Panc1 (cell line): Measurements from ENCODE around the gene IFITM1.

Experiments
- POLR2AphosphoS5 ChIP-seq: IDR thresholded peaks from 2 replicates; pipeline ENCODE4 v1.6.1; 2012; ENCODE audit warnings: mild to moderate bottlenecking, low read depth, low read length, moderate library complexity
- SIN3A ChIP-seq: IDR thresholded peaks from 2 replicates; pipeline ENCODE4 v1.6.1; 2012; ENCODE audit warnings: low read depth, mild to moderate bottlenecking, low read length, moderate library complexity, borderline replicate concordance; ENCODE audit not compliant: insufficient read depth
- TF ChIP-seq, protein P1 (sequence below): fragments of 450-650 bp; IDR thresholded peaks from 2 replicates; pipeline ENCODE4 v1.5.1; 2017; ENCODE audit warnings: mild to moderate bottlenecking
- TF ChIP-seq, protein P2 (sequence below), 2 experiments: IDR thresholded peaks; 2 replicates each; pipeline ENCODE4 v1.6.1; 2011 to 2012; ENCODE audit warnings: low read depth in 2 of 2, control low read depth in 1 of 2, low read length in 1 of 2, mild to moderate bottlenecking in 1 of 2, moderate library complexity in 1 of 2; ENCODE audit not compliant: insufficient read depth in 1 of 2

DNA sequence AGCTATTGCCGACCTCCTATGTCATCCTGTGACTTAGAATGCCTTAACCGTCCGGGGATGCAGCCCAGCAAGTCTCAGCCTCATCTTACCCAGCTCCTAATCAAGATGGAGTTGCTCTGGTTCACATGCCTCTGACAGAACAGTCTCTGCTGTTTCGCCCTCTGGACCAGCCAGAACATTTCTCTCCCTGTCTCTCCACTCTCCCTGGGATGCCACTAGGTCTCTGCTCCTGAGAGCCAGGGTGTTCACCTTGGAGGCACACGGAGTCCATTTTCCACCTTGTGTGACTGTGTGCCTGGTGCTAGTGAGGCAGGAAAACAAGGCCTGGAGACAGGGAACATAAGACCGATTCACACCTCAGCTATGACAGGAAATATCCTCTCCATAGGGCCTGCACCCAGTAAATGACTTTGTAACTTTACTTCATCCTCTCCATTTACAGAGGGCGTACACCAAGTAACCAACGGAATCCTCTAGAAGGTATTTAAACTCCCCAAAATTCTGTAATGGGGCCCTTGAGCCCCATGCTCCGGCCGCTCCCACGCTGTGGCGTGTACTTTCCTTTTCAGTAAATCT lies 38.7 kb downstream of the IFITM1 start:
- TF ChIP-seq, protein P1, sequence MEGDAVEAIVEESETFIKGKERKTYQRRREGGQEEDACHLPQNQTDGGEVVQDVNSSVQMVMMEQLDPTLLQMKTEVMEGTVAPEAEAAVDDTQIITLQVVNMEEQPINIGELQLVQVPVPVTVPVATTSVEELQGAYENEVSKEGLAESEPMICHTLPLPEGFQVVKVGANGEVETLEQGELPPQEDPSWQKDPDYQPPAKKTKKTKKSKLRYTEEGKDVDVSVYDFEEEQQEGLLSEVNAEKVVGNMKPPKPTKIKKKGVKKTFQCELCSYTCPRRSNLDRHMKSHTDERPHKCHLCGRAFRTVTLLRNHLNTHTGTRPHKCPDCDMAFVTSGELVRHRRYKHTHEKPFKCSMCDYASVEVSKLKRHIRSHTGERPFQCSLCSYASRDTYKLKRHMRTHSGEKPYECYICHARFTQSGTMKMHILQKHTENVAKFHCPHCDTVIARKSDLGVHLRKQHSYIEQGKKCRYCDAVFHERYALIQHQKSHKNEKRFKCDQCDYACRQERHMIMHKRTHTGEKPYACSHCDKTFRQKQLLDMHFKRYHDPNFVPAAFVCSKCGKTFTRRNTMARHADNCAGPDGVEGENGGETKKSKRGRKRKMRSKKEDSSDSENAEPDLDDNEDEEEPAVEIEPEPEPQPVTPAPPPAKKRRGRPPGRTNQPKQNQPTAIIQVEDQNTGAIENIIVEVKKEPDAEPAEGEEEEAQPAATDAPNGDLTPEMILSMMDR = no peak
- TF ChIP-seq POLR2AphosphoS5 = no peak
- TF ChIP-seq, protein P2, sequence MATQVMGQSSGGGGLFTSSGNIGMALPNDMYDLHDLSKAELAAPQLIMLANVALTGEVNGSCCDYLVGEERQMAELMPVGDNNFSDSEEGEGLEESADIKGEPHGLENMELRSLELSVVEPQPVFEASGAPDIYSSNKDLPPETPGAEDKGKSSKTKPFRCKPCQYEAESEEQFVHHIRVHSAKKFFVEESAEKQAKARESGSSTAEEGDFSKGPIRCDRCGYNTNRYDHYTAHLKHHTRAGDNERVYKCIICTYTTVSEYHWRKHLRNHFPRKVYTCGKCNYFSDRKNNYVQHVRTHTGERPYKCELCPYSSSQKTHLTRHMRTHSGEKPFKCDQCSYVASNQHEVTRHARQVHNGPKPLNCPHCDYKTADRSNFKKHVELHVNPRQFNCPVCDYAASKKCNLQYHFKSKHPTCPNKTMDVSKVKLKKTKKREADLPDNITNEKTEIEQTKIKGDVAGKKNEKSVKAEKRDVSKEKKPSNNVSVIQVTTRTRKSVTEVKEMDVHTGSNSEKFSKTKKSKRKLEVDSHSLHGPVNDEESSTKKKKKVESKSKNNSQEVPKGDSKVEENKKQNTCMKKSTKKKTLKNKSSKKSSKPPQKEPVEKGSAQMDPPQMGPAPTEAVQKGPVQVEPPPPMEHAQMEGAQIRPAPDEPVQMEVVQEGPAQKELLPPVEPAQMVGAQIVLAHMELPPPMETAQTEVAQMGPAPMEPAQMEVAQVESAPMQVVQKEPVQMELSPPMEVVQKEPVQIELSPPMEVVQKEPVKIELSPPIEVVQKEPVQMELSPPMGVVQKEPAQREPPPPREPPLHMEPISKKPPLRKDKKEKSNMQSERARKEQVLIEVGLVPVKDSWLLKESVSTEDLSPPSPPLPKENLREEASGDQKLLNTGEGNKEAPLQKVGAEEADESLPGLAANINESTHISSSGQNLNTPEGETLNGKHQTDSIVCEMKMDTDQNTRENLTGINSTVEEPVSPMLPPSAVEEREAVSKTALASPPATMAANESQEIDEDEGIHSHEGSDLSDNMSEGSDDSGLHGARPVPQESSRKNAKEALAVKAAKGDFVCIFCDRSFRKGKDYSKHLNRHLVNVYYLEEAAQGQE (IDR thresholded peaks at IDR 0.05; ENCODE audit: insufficient read depth in 1 of 2, low read depth in 2 of 2, low read length in 1 of 2) = no peak
- no peak for TF ChIP-seq SIN3A
